ENCODE data around the gene LITAFD. TPM values are rescaled to one million over a fixed set of nuclear protein-coding genes. Genes with fewer than 3 reads are reported as not detected.
A peak's percentile ranks its signal among the peaks of the same experiment; 100 is the strongest.

The LITAFD gene
- total RNA-seq, 1 donor from 2014 or later: not detected

GRCh38 chr16:8846401-8846932 is 35.7 kb upstream of the LITAFD start:
- Histone ChIP-seq H3K27me3 (no peaks in the 10 kb centered on the region), H3K27ac (no peak overlapping the region), H3K4me3 (no peak overlapping the region), H3K9me3 (no peaks in the 10 kb centered on the region), H3K4me1 (peaks cover 0 to 6% of the 10 kb centered on the region in 2 donors), H3K36me3 (peaks cover 16 to 27% of the 10 kb centered on the region in 2 donors)
- no peak for TF ChIP-seq CTCF (IDR thresholded peaks at IDR 0.05)
- intact Hi-C loops (cut with DNase I): no loop called here
- no peak for DNase-seq (ENCODE audit: low spot score in 2 of 2)

- no peak overlapping the region for H3K27ac ChIP-seq
- H3K27me3 ChIP-seq: no peaks in the 10 kb centered on the region
- intact Hi-C loops (cut with DNase I): no loop called here
- no peak overlapping the region for H3K4me3 ChIP-seq
- peaks cover 0 to 6% of the 10 kb centered on the region in 2 donors for H3K4me1 ChIP-seq
- H3K36me3 ChIP-seq: peaks cover 16 to 28% of the 10 kb centered on the region in 2 donors
- no peaks in the 10 kb centered on the region for H3K9me3 ChIP-seq
- TF ChIP-seq CTCF (IDR thresholded peaks at IDR 0.05): no peak
- DNase-seq (ENCODE audit: low spot score in 2 of 2): no peak
Observed at GRCh38 chr16:8847145-8847544, 35.0 kb upstream of the LITAFD start.

- Histone ChIP-seq H3K36me3 (peaks cover 17 to 33% of the 10 kb centered on the region in 2 donors), H3K27ac (no peak overlapping the region)
- TF ChIP-seq CTCF (IDR thresholded peaks at IDR 0.05): no peak
Observed at GRCh38 chr16:8847623-8848022, 34.5 kb upstream of the LITAFD start.

GRCh38 chr16:8848231-8848938 is 33.8 kb upstream of the LITAFD start:
- intact Hi-C loops (cut with DNase I): no loop called here
- H3K27me3 ChIP-seq: no peaks in the 10 kb centered on the region
- no peak for TF ChIP-seq CTCF (IDR thresholded peaks at IDR 0.05)
- DNase-seq (ENCODE audit: low spot score in 2 of 2): no peak
- peak overlapping the region in 1 of 2 donors; percentile 3 for H3K27ac ChIP-seq
- no peak overlapping the region for H3K4me3 ChIP-seq
- peaks cover 0 to 6% of the 10 kb centered on the region in 2 donors for H3K4me1 ChIP-seq
- peaks cover 24 to 40% of the 10 kb centered on the region in 2 donors for H3K36me3 ChIP-seq
- no peaks in the 10 kb centered on the region for H3K9me3 ChIP-seq

More at GRCh38 chr16:8847623-8848022, 34.5 kb upstream of the LITAFD start:
- intact Hi-C loops (cut with DNase I): no loop called here
- H3K9me3 ChIP-seq: no peaks in the 10 kb centered on the region
- H3K27me3 ChIP-seq: no peaks in the 10 kb centered on the region
- no peak for DNase-seq (ENCODE audit: low spot score in 2 of 2)
- no peak overlapping the region for H3K4me3 ChIP-seq
- peaks cover 0 to 6% of the 10 kb centered on the region in 2 donors for H3K4me1 ChIP-seq

GRCh38 chr16:8848939-8849391 is 33.2 kb upstream of the LITAFD start:
- H3K27me3 ChIP-seq: no peaks in the 10 kb centered on the region
- TF ChIP-seq CTCF (IDR thresholded peaks at IDR 0.05): no peak
- H3K27ac ChIP-seq: peak overlapping the region in 1 of 2 donors; percentile 3
- H3K4me3 ChIP-seq: no peak overlapping the region
- no peaks in the 10 kb centered on the region for H3K9me3 ChIP-seq
- H3K4me1 ChIP-seq: peaks cover 0 to 6% of the 10 kb centered on the region in 2 donors
- peaks cover 24 to 46% of the 10 kb centered on the region in 2 donors for H3K36me3 ChIP-seq
- no peak for DNase-seq (ENCODE audit: low spot score in 2 of 2)
- intact Hi-C loops (cut with DNase I): no loop called here

All from ascending aorta (tissue), 2 donors.